GM13976 (cell line): Measurements from ENCODE around the gene C1GALT1.
"Not testable (repeated sequence)": the region's sequence is repeated elsewhere in the genome, so short reads cannot be mapped to it uniquely, and the experiment has no call there.

Experiments
- DNase-seq: peaks from one replicate; pipeline ENCODE4 v3.0.0; 2012; ENCODE audit warnings: low spot score
- CTCF ChIP-seq: IDR thresholded peaks from 2 replicates; pipeline ENCODE4 v1.5.1; 2012; ENCODE audit warnings: borderline replicate concordance, mild to moderate bottlenecking; ENCODE audit not compliant: insufficient read depth; ENCODE audit errors: extremely low read depth, missing control alignments, control extremely low read depth
- in situ Hi-C: fragments of 300-500 bp; cut with MboI; formaldehyde crosslinking; loops from one replicate; pipeline ENCODE4 v1.12.0; 2022; ENCODE audit warnings: low sequenced_read_pairs, mixed read lengths, inconsistent platforms; ENCODE audit not compliant: unreplicated experiment

The C1GALT1 gene

GRCh38 chr7:7236041-7236440 is 53.7 kb downstream of the C1GALT1 start:
- no peak for TF ChIP-seq CTCF
- DNase-seq, result no peak
- in situ Hi-C loops, result no loop called here

- no peak for TF ChIP-seq CTCF
- in situ Hi-C loops, result no loop called here
- no peak for DNase-seq
Observed at GRCh38 chr7:7237201-7237977, 55.0 kb downstream of the C1GALT1 start.

GRCh38 chr7:7237978-7238267 is 55.6 kb downstream of the C1GALT1 start:
- no peak for DNase-seq
- in situ Hi-C loops, result no loop called here
- no peak for TF ChIP-seq CTCF

GRCh38 chr7:7239346-7239745 is 57.0 kb downstream of the C1GALT1 start:
- in situ Hi-C loops, result no loop called here
- no peak for TF ChIP-seq CTCF
- no peak for DNase-seq

GRCh38 chr7:7242899-7243298 is 60.6 kb downstream of the C1GALT1 start:
- TF ChIP-seq CTCF, result no peak
- DNase-seq, result no peak
- in situ Hi-C loops, result no loop called here

- in situ Hi-C loops, DNase-seq: not testable (repeated sequence)
Observed at GRCh38 chr7:7245233-7245632, 62.9 kb downstream of the C1GALT1 start.

GRCh38 chr7:7246223-7246622 is 63.9 kb downstream of the C1GALT1 start:
- TF ChIP-seq CTCF, result no peak
- DNase-seq, result no peak
- in situ Hi-C loops, result no loop called here
